SK-N-SH (cell line): ENCODE measurements around the gene KNG1. TPM values are rescaled to one million over a fixed set of nuclear protein-coding genes. Genes with fewer than 3 reads are reported as not detected.

ENCODE experiments used
- CTCF ChIA-PET: fragments of 300-600, 350-600 bp; formaldehyde crosslinking; extraction: SDS; loops from one replicate; lab custom pipeline; 2021; lab: Yijun Ruan, JAX
- POLR2A ChIA-PET: fragments of 350-600 bp; sonication (Branson Sonifier 250); formaldehyde crosslinking; extraction: SDS; loops from one replicate; lab custom pipeline; 2020; ENCODE audit warnings: antibody characterized with exemption, inconsistent platforms; lab: Yijun Ruan, JAX
- DNase-seq: peaks from one replicate; pipeline ENCODE4 v3.0.0; 2012
- H2AFZ ChIP-seq: fragments of 200-600 bp; sonication (generic); 2 replicates; pipeline ENCODE4 v1.8.1; 2016; ENCODE audit warnings: antibody characterized with exemption, mild to moderate bottlenecking, low read depth
- H3F3A ChIP-seq: fragments of 200-600 bp; sonication (generic); replicated peaks from 2 replicates; pipeline ENCODE3; 2016; ENCODE audit warnings: antibody characterized with exemption, mild to moderate bottlenecking; ENCODE audit not compliant: insufficient read depth
- H3K27ac ChIP-seq, 2 experiments: fragments of 200-500 bp in 1 of 2; fragments of 200-600 bp in 1 of 2; sonication (Bioruptor generic) in 1 of 2; sonication (generic), shearing (Covaris generic) in 1 of 2; 2 replicates each; pipeline versions ENCODE4 v1.5.1 to v1.6.1; 2014 to 2016; ENCODE audit warnings: low read depth in 2 of 2, inconsistent platforms in 1 of 2, low read length in 1 of 2, mild to moderate bottlenecking in 1 of 2, mixed read lengths in 1 of 2
- H3K27me3 ChIP-seq: fragments of 200-600 bp; sonication (generic), shearing (Covaris generic); 2 replicates; pipeline ENCODE4 v1.6.1; 2016; ENCODE audit warnings: mixed run types; ENCODE audit not compliant: insufficient read depth
- H3K36me3 ChIP-seq, 2 experiments: fragments of 200-500 bp in 1 of 2; fragments of 200-600 bp in 1 of 2; sonication (Bioruptor generic) in 1 of 2; sonication (generic) in 1 of 2; replicated peaks in 1 of 2; 2 replicates each; pipeline versions ENCODE3 to v1.5.1; 2014 to 2016; ENCODE audit warnings: low read length in 1 of 2, mild to moderate bottlenecking in 1 of 2; ENCODE audit not compliant: insufficient read depth in 2 of 2, control insufficient read depth in 1 of 2
- H3K4me1 ChIP-seq, 2 experiments: fragments of 200-500 bp in 1 of 2; fragments of 200-600 bp in 1 of 2; sonication (Bioruptor generic) in 1 of 2; sonication (generic), shearing (Covaris generic) in 1 of 2; 2 replicates each; pipeline versions ENCODE4 v1.5.1 to v1.6.1; 2014 to 2016; ENCODE audit warnings: low read depth in 1 of 2, low read length in 1 of 2, mixed run types in 1 of 2; ENCODE audit not compliant: insufficient read depth in 2 of 2, control insufficient read depth in 1 of 2
- H3K4me2 ChIP-seq: fragments of 200-600 bp; sonication (generic), shearing (Covaris generic); 2 replicates; pipeline ENCODE4 v1.6.1; 2017; ENCODE audit warnings: mixed run types
- H3K4me3 ChIP-seq, 2 experiments: fragments of 200-500 bp in 1 of 2; fragments of 200-600 bp in 1 of 2; sonication (Bioruptor generic) in 1 of 2; sonication (generic), shearing (Covaris generic) in 1 of 2; 2 replicates each; pipeline versions ENCODE4 v1.5.1 to v1.8.1; 2014 to 2016; ENCODE audit warnings: low read depth in 2 of 2, inconsistent platforms in 1 of 2, low read length in 1 of 2, mild to moderate bottlenecking in 1 of 2, mixed read lengths in 1 of 2, moderate library complexity in 1 of 2
- H3K79me2 ChIP-seq: fragments of 200-600 bp; sonication (generic); 2 replicates; pipeline ENCODE4 v1.8.1; 2017; ENCODE audit warnings: mild to moderate bottlenecking; ENCODE audit not compliant: insufficient read depth
- H3K9ac ChIP-seq: fragments of 200-600 bp; sonication (generic); 2 replicates; pipeline ENCODE4 v1.6.1; 2017; ENCODE audit warnings: mixed run types
- H3K9me2 ChIP-seq: fragments of 200-600 bp; sonication (generic); 2 replicates; pipeline ENCODE4 v1.6.1; 2017; ENCODE audit warnings: mixed run types
- H3K9me3 ChIP-seq: fragments of 200-600 bp; sonication (generic); 2 replicates; pipeline ENCODE4 v1.6.1; 2017; ENCODE audit warnings: mixed run types, mild to moderate bottlenecking, moderate library complexity
- H4K20me1 ChIP-seq: fragments of 200-600 bp; sonication (generic); 2 replicates; pipeline ENCODE4 v1.6.1; 2017; ENCODE audit warnings: mild to moderate bottlenecking, mixed run types; ENCODE audit not compliant: insufficient read depth
- CHD2 ChIP-seq: fragments of 150-350 bp; IDR thresholded peaks from 2 replicates; pipeline ENCODE4 v1.6.1; 2018; ENCODE audit warnings: low read length; ENCODE audit not compliant: partially characterized antibody
- ELF1 ChIP-seq: IDR thresholded peaks from 2 replicates; pipeline ENCODE4 v1.4.0; 2012
- EP300 ChIP-seq, 2 experiments: IDR thresholded peaks; 2 replicates each; pipeline versions ENCODE4 v1.4.0 to v1.6.1; 2012; ENCODE audit warnings: borderline replicate concordance in 1 of 2, low read depth in 1 of 2, low read length in 1 of 2
- EZH2phosphoT487 ChIP-seq: fragments of 200-600 bp; sonication (generic); IDR thresholded peaks from 2 replicates; pipeline ENCODE4 v1.6.1; 2017; ENCODE audit warnings: low read depth, mixed run types, mild to moderate bottlenecking, antibody characterized with exemption, moderate library complexity, borderline replicate concordance
- FOXJ3 ChIP-seq: sonication (generic); formaldehyde crosslinking; IDR thresholded peaks from 2 replicates; pipeline ENCODE4 v1.5.1; 2020; ENCODE audit warnings: mild to moderate bottlenecking, missing genetic modification reagents
- FOXM1 ChIP-seq: IDR thresholded peaks from 2 replicates; pipeline ENCODE4 v1.4.0; 2012; ENCODE audit warnings: low read depth, mild to moderate bottlenecking
- GABPA ChIP-seq: IDR thresholded peaks from 2 replicates; pipeline ENCODE4 v1.4.0; 2012; ENCODE audit warnings: low read depth, mild to moderate bottlenecking
- MEF2A ChIP-seq: IDR thresholded peaks from 2 replicates; pipeline ENCODE4 v1.4.0; 2012; ENCODE audit warnings: low read depth, borderline replicate concordance
- NRF1 ChIP-seq: IDR thresholded peaks from 2 replicates; pipeline ENCODE4 v1.6.1; 2012; ENCODE audit warnings: low read depth, mild to moderate bottlenecking, low read length
- RAD21 ChIP-seq: IDR thresholded peaks from 2 replicates; pipeline ENCODE4 v1.6.1; 2012; ENCODE audit warnings: mild to moderate bottlenecking, low read length
- RXRA ChIP-seq: IDR thresholded peaks from 2 replicates; pipeline ENCODE4 v1.4.0; 2012; ENCODE audit warnings: low read depth, mild to moderate bottlenecking, borderline replicate concordance
- TAF1 ChIP-seq: IDR thresholded peaks from 2 replicates; pipeline ENCODE4 v1.6.1; 2012; ENCODE audit warnings: low read depth, mild to moderate bottlenecking, low read length, moderate library complexity, borderline replicate concordance
- TCF12 ChIP-seq: IDR thresholded peaks from 2 replicates; pipeline ENCODE4 v1.4.0; 2012
- TEAD4 ChIP-seq: IDR thresholded peaks from 2 replicates; pipeline ENCODE4 v1.4.0; 2012; ENCODE audit warnings: mild to moderate bottlenecking, borderline replicate concordance; ENCODE audit not compliant: insufficient read depth
- YY1 ChIP-seq: IDR thresholded peaks from 2 replicates; pipeline ENCODE4 v1.4.0; 2012; ENCODE audit warnings: low read depth, mild to moderate bottlenecking
- WGBS: methylation state at CpG from one replicate; pipeline ENCODE4 v1.1.6; 2017; ENCODE audit warnings: low lambda C conversion rate; 5-methylcytosine and 5-hydroxymethylcytosine counted together
- polyA plus RNA-seq, 3 experiments: library from polyadenylated mRNA; depleted of rRNA; stranded (reverse); fragments of >200 nt; gene quantifications; 2 replicates each; pipeline ENCODE4 v1.2.3, GENCODE V29; 2012
- TF ChIP-seq, protein P1 (sequence below): fragments of 200-600 bp; sonication (generic); IDR thresholded peaks from 2 replicates; pipeline ENCODE4 v1.6.1; 2017; ENCODE audit warnings: antibody characterized with exemption, mild to moderate bottlenecking, moderate library complexity
- TF ChIP-seq, protein P2 (sequence below): IDR thresholded peaks from 2 replicates; pipeline ENCODE4 v1.4.0; 2012; ENCODE audit warnings: low read depth
- TF ChIP-seq, protein P3 (sequence below): fragments of 150-350 bp; IDR thresholded peaks from 2 replicates; pipeline ENCODE4 v1.6.1; 2016; ENCODE audit warnings: mild to moderate bottlenecking, low read depth, low read length

The KNG1 gene
- polyA plus RNA-seq, 1 of the 3 experiments (the other 2 are of a cell fraction) = not detected

DNA sequence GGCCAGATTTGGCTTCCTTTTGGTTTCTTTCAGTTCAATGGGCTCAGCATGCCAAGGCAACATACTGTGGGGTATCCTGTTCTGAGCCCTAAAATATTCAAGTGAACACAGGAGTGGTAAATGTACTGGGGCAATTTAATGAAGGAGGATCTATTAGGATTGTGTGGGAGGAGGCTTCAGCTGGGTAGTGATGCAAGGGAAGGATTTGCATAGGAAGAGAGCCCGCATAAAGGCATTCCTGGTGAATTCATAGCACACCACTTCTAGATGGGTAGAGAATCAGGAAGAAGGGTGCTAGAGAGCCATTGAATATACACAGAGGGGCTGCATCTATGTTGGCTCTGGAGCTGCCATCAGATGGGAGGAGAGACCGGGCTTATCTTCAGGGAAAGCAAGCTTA, 20.6 kb upstream of the KNG1 start:
- Histone ChIP-seq H3K9me3 (no peaks in the 10 kb centered on the region), H2AFZ (no peak overlapping the region), H3K27ac (no peak overlapping the region), H4K20me1 (no peaks in the 10 kb centered on the region), H3K4me2 (no peak overlapping the region), H3K4me3 (no peak overlapping the region), H3K27me3 (no peaks in the 10 kb centered on the region; the same call in 1 of the 2 replicates), H3K4me1 (no peaks in the 10 kb centered on the region; a peak in 1 of 4 replicates), H3K79me2 (no peaks in the 10 kb centered on the region), H3K36me3 (no peaks in the 10 kb centered on the region), H3K9ac (no peak overlapping the region), H3K9me2 (no peaks in the 10 kb centered on the region), H3F3A (no peaks in the 10 kb centered on the region)
- WGBS = 59% methylated on average over 2 of the region's 2 CpGs
- no peak for TF ChIP-seq EP300 (IDR thresholded peaks at IDR 0.05; ENCODE audit: borderline replicate concordance in 1 of 2, low read depth in 1 of 2, low read length in 1 of 2)
- no peak for TF ChIP-seq TAF1
- no peak for TF ChIP-seq RXRA
- TF ChIP-seq MEF2A = no peak
- TF ChIP-seq CHD2 = no peak
- TF ChIP-seq TEAD4 = no peak
- TF ChIP-seq, protein P1, sequence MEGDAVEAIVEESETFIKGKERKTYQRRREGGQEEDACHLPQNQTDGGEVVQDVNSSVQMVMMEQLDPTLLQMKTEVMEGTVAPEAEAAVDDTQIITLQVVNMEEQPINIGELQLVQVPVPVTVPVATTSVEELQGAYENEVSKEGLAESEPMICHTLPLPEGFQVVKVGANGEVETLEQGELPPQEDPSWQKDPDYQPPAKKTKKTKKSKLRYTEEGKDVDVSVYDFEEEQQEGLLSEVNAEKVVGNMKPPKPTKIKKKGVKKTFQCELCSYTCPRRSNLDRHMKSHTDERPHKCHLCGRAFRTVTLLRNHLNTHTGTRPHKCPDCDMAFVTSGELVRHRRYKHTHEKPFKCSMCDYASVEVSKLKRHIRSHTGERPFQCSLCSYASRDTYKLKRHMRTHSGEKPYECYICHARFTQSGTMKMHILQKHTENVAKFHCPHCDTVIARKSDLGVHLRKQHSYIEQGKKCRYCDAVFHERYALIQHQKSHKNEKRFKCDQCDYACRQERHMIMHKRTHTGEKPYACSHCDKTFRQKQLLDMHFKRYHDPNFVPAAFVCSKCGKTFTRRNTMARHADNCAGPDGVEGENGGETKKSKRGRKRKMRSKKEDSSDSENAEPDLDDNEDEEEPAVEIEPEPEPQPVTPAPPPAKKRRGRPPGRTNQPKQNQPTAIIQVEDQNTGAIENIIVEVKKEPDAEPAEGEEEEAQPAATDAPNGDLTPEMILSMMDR = no peak
- TF ChIP-seq ELF1 = no peak
- no peak for TF ChIP-seq TCF12
- no peak for TF ChIP-seq FOXJ3 (CRISPR knock-in tag)
- no peak for DNase-seq
- ChIA-PET CTCF (no interaction called here), POLR2A (no interaction called here)

DNA sequence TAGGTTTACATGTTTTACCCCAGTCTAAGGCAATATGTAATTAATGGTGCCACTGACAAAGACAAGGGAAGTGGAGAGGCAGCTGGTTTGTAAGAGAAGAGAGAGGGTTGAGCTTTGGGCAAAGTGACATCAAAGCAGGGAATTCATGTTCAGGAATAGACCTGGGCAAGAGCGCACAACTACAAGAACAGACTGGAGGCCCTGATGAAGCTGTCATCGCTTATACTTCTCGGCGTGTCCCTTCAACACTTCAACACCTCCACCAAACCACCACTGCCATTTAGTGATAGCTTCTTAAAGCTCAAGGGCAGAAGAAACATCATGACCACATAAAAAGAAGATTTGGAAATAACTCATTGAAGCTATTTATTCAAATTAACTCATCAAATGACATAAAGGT, 19.6 kb upstream of the KNG1 start:
- POLR2A ChIA-PET = no interaction called here
- no peaks in the 10 kb centered on the region for H3K36me3 ChIP-seq

More for the DNA sequence above, 19.6 kb upstream of the KNG1 start:
- H2AFZ ChIP-seq = no peak overlapping the region
- H4K20me1 ChIP-seq = no peaks in the 10 kb centered on the region
- CTCF ChIA-PET = interaction anchor here (0.6 to 1.2 kb wide), 5 partner anchors 19 to 439 kb away, joined by 3 to 4 read pairs (median 4); no protein-coding TSS in a partner anchor
- no peaks in the 10 kb centered on the region for H3K9me3 ChIP-seq
- H3K79me2 ChIP-seq = no peaks in the 10 kb centered on the region
- H3K4me1 ChIP-seq = no peaks in the 10 kb centered on the region; a peak in 1 of 4 replicates
- no peak overlapping the region for H3K9ac ChIP-seq
- TF ChIP-seq, protein P2, sequence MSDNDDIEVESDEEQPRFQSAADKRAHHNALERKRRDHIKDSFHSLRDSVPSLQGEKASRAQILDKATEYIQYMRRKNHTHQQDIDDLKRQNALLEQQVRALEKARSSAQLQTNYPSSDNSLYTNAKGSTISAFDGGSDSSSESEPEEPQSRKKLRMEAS = no peak
- TF ChIP-seq FOXM1 (no peak), TEAD4 (no peak), YY1 (no peak), FOXJ3 (CRISPR knock-in tag) (no peak), RXRA (no peak), EZH2phosphoT487 (no peak), NRF1 (no peak), GABPA (no peak), RAD21 (no peak)
- TF ChIP-seq, protein P3, sequence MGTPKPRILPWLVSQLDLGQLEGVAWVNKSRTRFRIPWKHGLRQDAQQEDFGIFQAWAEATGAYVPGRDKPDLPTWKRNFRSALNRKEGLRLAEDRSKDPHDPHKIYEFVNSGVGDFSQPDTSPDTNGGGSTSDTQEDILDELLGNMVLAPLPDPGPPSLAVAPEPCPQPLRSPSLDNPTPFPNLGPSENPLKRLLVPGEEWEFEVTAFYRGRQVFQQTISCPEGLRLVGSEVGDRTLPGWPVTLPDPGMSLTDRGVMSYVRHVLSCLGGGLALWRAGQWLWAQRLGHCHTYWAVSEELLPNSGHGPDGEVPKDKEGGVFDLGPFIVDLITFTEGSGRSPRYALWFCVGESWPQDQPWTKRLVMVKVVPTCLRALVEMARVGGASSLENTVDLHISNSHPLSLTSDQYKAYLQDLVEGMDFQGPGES = no peak
- TF ChIP-seq, protein P1 = no peak
- TF ChIP-seq, all 33 proteins: peak for 0
- Histone ChIP-seq H3K27me3 (no peaks in the 10 kb centered on the region; the same call in 1 of the 2 replicates), H3F3A (no peaks in the 10 kb centered on the region), H3K4me3 (no peak overlapping the region), H3K4me2 (no peak overlapping the region), H3K27ac (no peak overlapping the region), H3K9me2 (no peaks in the 10 kb centered on the region)
- no peak for DNase-seq
- WGBS = 53% methylated on average over 4 of the region's 4 CpGs
